NCI-H69 (cell line): ENCODE results near the gene C1orf167.

Experiments used
- DNase-seq: peaks from one replicate; lab custom pipeline; 2025; lab: John Stamatoyannopoulos, UW

C1orf167 gene

GRCh38 chr1:11736746-11737639 is 25.0 kb upstream of the C1orf167 start:
- peak; percentile 84 for DNase-seq

GRCh38 chr1:11738096-11738495 is 23.9 kb upstream of the C1orf167 start:
- no peak for DNase-seq

- DNase-seq: no peak
These were observed 23.2 kb upstream of the C1orf167 start for GRCh38 chr1:11738783-11739182.

- DNase-seq: no peak
These were observed 21.5 kb upstream of the C1orf167 start for GRCh38 chr1:11740258-11741192.

GRCh38 chr1:11741482-11741881 is 20.5 kb upstream of the C1orf167 start:
- DNase-seq: no peak

- no peak for DNase-seq
These were observed 20.0 kb upstream of the C1orf167 start for GRCh38 chr1:11741919-11742558.

GRCh38 chr1:11744287-11744686 is 17.7 kb upstream of the C1orf167 start:
- DNase-seq: no peak

- no peak for DNase-seq
These were observed 15.9 kb upstream of the C1orf167 start for GRCh38 chr1:11746092-11746491.

- DNase-seq: no peak
These were observed 15.1 kb upstream of the C1orf167 start for GRCh38 chr1:11746795-11747487.

- DNase-seq: no peak
These were observed 13.4 kb upstream of the C1orf167 start for GRCh38 chr1:11748294-11749202.

GRCh38 chr1:11749203-11749689 is 12.7 kb upstream of the C1orf167 start:
- DNase-seq: peak; percentile 70

- no peak for DNase-seq
These were observed 12.0 kb upstream of the C1orf167 start for GRCh38 chr1:11749996-11750395.

- DNase-seq: no peak
These were observed 10.9 kb upstream of the C1orf167 start for GRCh38 chr1:11751087-11751486.

GRCh38 chr1:11752359-11753088 is 9.5 kb upstream of the C1orf167 start:
- no peak for DNase-seq

- DNase-seq: no peak
These were observed 8.3 kb upstream of the C1orf167 start for GRCh38 chr1:11753555-11754208.

GRCh38 chr1:11757047-11757446 is 4.9 kb upstream of the C1orf167 start:
- DNase-seq: no peak

- no peak for DNase-seq
These were observed 2.2 kb upstream of the C1orf167 start for GRCh38 chr1:11759791-11760190.

- DNase-seq: no peak
These were observed 708 bp upstream of the C1orf167 start for GRCh38 chr1:11761285-11761684.

GRCh38 chr1:11764115-11764514 is 2.1 kb downstream of the C1orf167 start:
- DNase-seq: no peak
